Mesothelial cell of epicardium (in vitro differentiated cells): ENCODE data around the gene VPS33B. TPM values are rescaled to one million over a fixed set of nuclear protein-coding genes. Genes with fewer than 3 reads are reported as not detected.

Experiments
- DNase-seq, 2 experiments: peaks; one replicate each; pipeline ENCODE4 v3.0.0; 2021; ENCODE audit warnings: low spot score in 2 of 2; ENCODE audit not compliant: unreplicated experiment in 2 of 2
- H3K27ac Mint-ChIP-seq: 2 replicates; pipeline ENCODE4 v1.8.0; 2021; ENCODE audit warnings: mixed read lengths
- H3K27me3 Mint-ChIP-seq: 2 replicates; pipeline ENCODE4 v1.8.0; 2021; ENCODE audit warnings: low read depth, mixed read lengths
- H3K36me3 Mint-ChIP-seq: 2 replicates; pipeline ENCODE4 v1.8.0; 2021; ENCODE audit warnings: mixed read lengths
- H3K4me1 Mint-ChIP-seq: 2 replicates; pipeline ENCODE4 v1.8.0; 2021; ENCODE audit warnings: mixed read lengths
- H3K4me3 Mint-ChIP-seq: 2 replicates; pipeline ENCODE4 v1.8.0; 2021; ENCODE audit warnings: mild to moderate bottlenecking, moderate library complexity, mixed read lengths
- H3K9me3 Mint-ChIP-seq: 2 replicates; pipeline ENCODE4 v1.8.0; 2021; ENCODE audit warnings: mixed read lengths
- CTCF ChIP-seq: fragments of 200-600 bp; sonication (generic); IDR thresholded peaks from one replicate; pipeline ENCODE4 v1.5.0; 2021; ENCODE audit warnings: antibody characterized with exemption; ENCODE audit not compliant: unreplicated experiment
- total RNA-seq: library from RNA; stranded (reverse); gene quantifications from 3 replicates; pipeline ENCODE4 v1.2.1, GENCODE V29; 2021

Gene VPS33B
- total RNA-seq, 1 donor from 2014 or later, result 25.2 TPM

- no peak for TF ChIP-seq CTCF
- peaks cover 16% of the 10 kb centered on the region for H3K4me1 Mint-ChIP-seq
- peaks cover 13% of the 10 kb centered on the region for H3K36me3 Mint-ChIP-seq
- peak overlapping the region; percentile 76 for H3K4me3 Mint-ChIP-seq
- DNase-seq, result peak in 1 of 2 experiments; percentile 68
- H3K27me3 Mint-ChIP-seq, result no peaks in the 10 kb centered on the region
- H3K27ac Mint-ChIP-seq, result peak overlapping the region; percentile 73
- H3K9me3 Mint-ChIP-seq, result no peaks in the 10 kb centered on the region
These were observed 65.2 kb downstream of the VPS33B start for GRCh38 chr15:90957031-90957790.

- peaks cover 16% of the 10 kb centered on the region for H3K4me1 Mint-ChIP-seq
- DNase-seq, result peak; percentile 81 to 84
- peaks cover 15% of the 10 kb centered on the region for H3K36me3 Mint-ChIP-seq
- peak overlapping the region; percentile 53 for H3K27ac Mint-ChIP-seq
- TF ChIP-seq CTCF, result peak; percentile 94
- H3K9me3 Mint-ChIP-seq, result no peaks in the 10 kb centered on the region
- no peaks in the 10 kb centered on the region for H3K27me3 Mint-ChIP-seq
- H3K4me3 Mint-ChIP-seq, result peak overlapping the region; percentile 76
These were observed 65.9 kb downstream of the VPS33B start for GRCh38 chr15:90956274-90957030.

- H3K27ac Mint-ChIP-seq, result peak overlapping the region; percentile 53
- H3K9me3 Mint-ChIP-seq, result no peaks in the 10 kb centered on the region
- peaks cover 13% of the 10 kb centered on the region for H3K36me3 Mint-ChIP-seq
- no peak for TF ChIP-seq CTCF
- no peaks in the 10 kb centered on the region for H3K27me3 Mint-ChIP-seq
- H3K4me3 Mint-ChIP-seq, result peak overlapping the region; percentile 76
- DNase-seq, result no peak
- H3K4me1 Mint-ChIP-seq, result peaks cover 16% of the 10 kb centered on the region
These were observed 66.6 kb downstream of the VPS33B start for GRCh38 chr15:90955624-90956273.

DNA sequence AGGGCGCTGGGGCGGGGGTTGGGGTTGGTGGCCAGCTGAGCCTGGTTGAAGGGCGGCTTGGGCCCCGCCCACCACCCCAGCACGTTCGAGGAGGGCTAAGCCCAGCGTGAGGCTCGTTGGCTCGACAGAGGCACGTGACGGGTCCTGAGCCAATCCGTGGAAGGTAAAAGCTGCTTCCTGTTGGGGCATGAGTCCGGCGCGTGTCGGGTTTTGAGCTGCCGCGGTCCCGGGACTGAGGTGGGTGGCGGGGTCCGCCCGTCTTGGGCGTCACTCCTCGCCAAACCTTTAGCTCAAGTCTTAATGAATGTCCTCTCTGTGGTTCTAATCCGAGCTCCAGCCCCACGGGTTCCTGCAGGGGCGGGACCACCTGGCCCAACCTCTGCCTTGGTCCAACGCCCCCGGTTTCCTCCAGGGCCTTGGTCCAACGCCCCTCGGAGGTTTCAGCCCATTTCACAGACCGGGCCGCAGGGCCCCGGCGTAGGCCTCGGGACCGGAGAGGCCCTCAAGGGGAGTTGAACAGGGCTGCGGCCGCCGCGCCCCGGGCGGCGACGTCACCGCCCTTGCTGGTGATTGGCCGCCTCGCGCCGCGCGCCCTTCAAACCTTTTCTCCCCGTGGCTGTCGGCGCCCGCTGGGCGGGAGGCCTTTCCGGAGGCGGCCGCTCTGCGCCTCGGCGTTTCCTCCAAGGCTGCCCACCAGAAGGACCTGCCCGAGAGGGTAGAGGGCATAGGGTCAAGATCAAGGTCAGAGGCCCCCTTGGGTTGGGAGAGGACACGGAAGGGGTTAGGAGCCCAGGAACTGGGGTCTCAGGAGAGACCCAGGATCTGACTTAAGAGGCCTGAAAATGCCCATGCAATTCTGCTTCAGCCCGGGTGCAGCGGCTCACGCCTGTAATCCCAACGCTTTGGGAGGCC is 67.4 kb downstream of the VPS33B start, which contains the start of gene RCCD1:
RCCD1 (plus strand) TSS at position 173 of the 912 bp plus-strand sequence. CDS start 1,851 bp downstream, outside the sequence.
- no peaks in the 10 kb centered on the region for H3K27me3 Mint-ChIP-seq
- peak within 1 kb of the TSS; percentile 76 for H3K4me3 Mint-ChIP-seq
- peak; percentile 77 to 88 for DNase-seq
- TF ChIP-seq CTCF, result no peak
- peaks cover 13% of the 10 kb centered on the region for H3K36me3 Mint-ChIP-seq
- H3K27ac Mint-ChIP-seq, result peak within 1 kb of the TSS; percentile 89
- no peaks in the 10 kb centered on the region for H3K9me3 Mint-ChIP-seq
- H3K4me1 Mint-ChIP-seq, result peaks cover 16% of the 10 kb centered on the region
